Adrenal gland (tissue), 5 donors: Measurements from ENCODE around the gene SESN1.

Experiments used
- CTCF ChIP-seq, 6 experiments: fragments of 450-650 bp in 4 of 6; fragments of 200-600 bp in 2 of 6; sonication (generic) in 1 of 6; IDR thresholded peaks; 1 replicate in 5 of 6; 2 replicates in 1 of 6; pipeline versions ENCODE4 v1.5.1 to v1.8.0; 2016 to 2021; ENCODE audit warnings: antibody characterized with exemption in 6 of 6, mild to moderate bottlenecking in 2 of 6, moderate library complexity in 1 of 6
- POLR2A ChIP-seq, 2 donors: fragments of 450-650 bp; IDR thresholded peaks; one replicate each; pipeline ENCODE4 v1.6.1; 2017; ENCODE audit warnings: antibody characterized with exemption in 2 of 2, mild to moderate bottlenecking in 2 of 2, moderate library complexity in 1 of 2
- donor health status: DM: no; HTN: no; CAD: no.

GRCh38 chr6:109033655-109034054 is 61.0 kb downstream of the SESN1 start:
- no peak for TF ChIP-seq CTCF (IDR thresholded peaks at IDR 0.05)
- TF ChIP-seq POLR2A (IDR thresholded peaks at IDR 0.05) = no peak
